SK-N-SH treated with all-trans-retinoic acid at 6 μM for 48 hours (cell line): ENCODE data around the gene CPNE2.

ENCODE experiments used
- ATAC-seq: fragments of 200-7000 bp; cut with Tn5 transposase; 3 replicates; pipeline ENCODE4 v1.9.1; 2020; ENCODE audit warnings: mild to moderate bottlenecking, moderate library complexity
- ARNTL ChIP-seq: fragments of 450-650 bp; formaldehyde crosslinking; IDR thresholded peaks from 2 replicates; pipeline ENCODE4 v1.5.0; 2020; ENCODE audit warnings: low read depth, mild to moderate bottlenecking, moderate library complexity, borderline replicate concordance
- BACH2 ChIP-seq: fragments of 250-450 bp; sonication (Bioruptor Pico); IDR thresholded peaks from 2 replicates; pipeline ENCODE4 v1.9.0; 2021; ENCODE audit warnings: mild to moderate bottlenecking, borderline replicate concordance
- CREB5 ChIP-seq: fragments of 250-450 bp; sonication (Bioruptor Pico); IDR thresholded peaks from 2 replicates; pipeline ENCODE4 v1.5.1; 2020; ENCODE audit warnings: low read depth, mild to moderate bottlenecking, moderate library complexity
- CSDC2 ChIP-seq: fragments of 250-450 bp; sonication (Bioruptor Pico); IDR thresholded peaks from 2 replicates; pipeline ENCODE4 v1.5.0; 2020; ENCODE audit warnings: mild to moderate bottlenecking, moderate library complexity
- ESRRG ChIP-seq: fragments of 250-450 bp; sonication (Bioruptor Pico); IDR thresholded peaks from 2 replicates; pipeline ENCODE4 v1.6.1; 2021; ENCODE audit warnings: mild to moderate bottlenecking
- GLIS3 ChIP-seq: fragments of 250-450 bp; sonication (Bioruptor Pico); IDR thresholded peaks from 2 replicates; pipeline ENCODE4 v1.5.0; 2020; ENCODE audit warnings: mild to moderate bottlenecking, moderate library complexity
- ISL1 ChIP-seq: fragments of 250-450 bp; sonication (Bioruptor Pico); IDR thresholded peaks from 2 replicates; pipeline ENCODE4 v2.1.2; 2022; ENCODE audit warnings: mild to moderate bottlenecking, moderate library complexity
- OSR1 ChIP-seq: fragments of 250-450 bp; sonication (Bioruptor Pico); IDR thresholded peaks from 2 replicates; pipeline ENCODE4 v1.8.0; 2022; ENCODE audit warnings: moderate library complexity, mild to moderate bottlenecking, inconsistent platforms
- PATZ1 ChIP-seq: fragments of 250-450 bp; sonication (Bioruptor Pico); IDR thresholded peaks from 2 replicates; pipeline ENCODE4 v1.8.0; 2020; ENCODE audit warnings: mild to moderate bottlenecking, moderate library complexity, borderline replicate concordance
- POU6F1 ChIP-seq: fragments of 250-450 bp; sonication (Bioruptor Pico); IDR thresholded peaks from 2 replicates; pipeline ENCODE4 v1.8.0; 2021; ENCODE audit warnings: low read depth, mild to moderate bottlenecking, moderate library complexity, borderline replicate concordance
- PPARA ChIP-seq: fragments of 250-450 bp; sonication (Bioruptor Pico); IDR thresholded peaks from 2 replicates; pipeline ENCODE4 v1.5.0; 2020; ENCODE audit warnings: mild to moderate bottlenecking, borderline replicate concordance
- RARB ChIP-seq: fragments of 250-450 bp; sonication (Bioruptor Pico); IDR thresholded peaks from 2 replicates; pipeline ENCODE4 v1.8.0; 2021; ENCODE audit warnings: mild to moderate bottlenecking, moderate library complexity
- SNAI2 ChIP-seq: fragments of 250-450 bp; sonication (Bioruptor Pico); IDR thresholded peaks from 2 replicates; pipeline ENCODE4 v1.5.0; 2020; ENCODE audit warnings: mild to moderate bottlenecking, moderate library complexity
- TCF4 ChIP-seq: fragments of 250-450 bp; sonication (Bioruptor Pico); IDR thresholded peaks from 2 replicates; pipeline ENCODE4 v1.8.0; 2021; ENCODE audit warnings: mild to moderate bottlenecking, moderate library complexity, borderline replicate concordance
- TOX ChIP-seq: fragments of 250-450 bp; sonication (Bioruptor Pico); IDR thresholded peaks from 2 replicates; pipeline ENCODE4 v1.8.0; 2021; ENCODE audit warnings: mild to moderate bottlenecking, moderate library complexity, borderline replicate concordance
- TSHZ2 ChIP-seq: fragments of 250-450 bp; sonication (Bioruptor Pico); IDR thresholded peaks from 2 replicates; pipeline ENCODE4 v1.5.0; 2020; ENCODE audit warnings: mild to moderate bottlenecking, moderate library complexity
- ZC3H10 ChIP-seq: fragments of 250-450 bp; sonication (Bioruptor Pico); IDR thresholded peaks from 2 replicates; pipeline ENCODE4 v1.5.1; 2021; ENCODE audit warnings: mild to moderate bottlenecking, moderate library complexity
- ZFP3 ChIP-seq: fragments of 250-450 bp; sonication (Bioruptor Pico); IDR thresholded peaks from 2 replicates; pipeline ENCODE4 v1.5.0; 2020; ENCODE audit warnings: mild to moderate bottlenecking, moderate library complexity
- ZFP30 ChIP-seq: fragments of 450-650 bp; formaldehyde crosslinking; IDR thresholded peaks from 2 replicates; pipeline ENCODE4 v1.5.0; 2022; ENCODE audit warnings: mild to moderate bottlenecking, moderate library complexity
- ZNF565 ChIP-seq: fragments of 450-650 bp; formaldehyde crosslinking; conservative IDR thresholded peaks from 2 replicates; pipeline ENCODE4 v1.5.0; 2020; ENCODE audit warnings: low read depth, mild to moderate bottlenecking, moderate library complexity
- ZNF70 ChIP-seq: fragments of 450-650 bp; formaldehyde crosslinking; IDR thresholded peaks from 2 replicates; pipeline ENCODE4 v1.5.0; 2020; ENCODE audit warnings: mild to moderate bottlenecking, moderate library complexity
- ZNF8 ChIP-seq: fragments of 450-650 bp; formaldehyde crosslinking; IDR thresholded peaks from 2 replicates; pipeline ENCODE4 v1.5.0; 2020; ENCODE audit warnings: mild to moderate bottlenecking, moderate library complexity
- TF ChIP-seq, protein P1 (sequence below): fragments of 250-450 bp; sonication (Bioruptor Pico); IDR thresholded peaks from 2 replicates; pipeline ENCODE4 v1.5.1; 2021; ENCODE audit warnings: mild to moderate bottlenecking, moderate library complexity

Gene CPNE2

DNA sequence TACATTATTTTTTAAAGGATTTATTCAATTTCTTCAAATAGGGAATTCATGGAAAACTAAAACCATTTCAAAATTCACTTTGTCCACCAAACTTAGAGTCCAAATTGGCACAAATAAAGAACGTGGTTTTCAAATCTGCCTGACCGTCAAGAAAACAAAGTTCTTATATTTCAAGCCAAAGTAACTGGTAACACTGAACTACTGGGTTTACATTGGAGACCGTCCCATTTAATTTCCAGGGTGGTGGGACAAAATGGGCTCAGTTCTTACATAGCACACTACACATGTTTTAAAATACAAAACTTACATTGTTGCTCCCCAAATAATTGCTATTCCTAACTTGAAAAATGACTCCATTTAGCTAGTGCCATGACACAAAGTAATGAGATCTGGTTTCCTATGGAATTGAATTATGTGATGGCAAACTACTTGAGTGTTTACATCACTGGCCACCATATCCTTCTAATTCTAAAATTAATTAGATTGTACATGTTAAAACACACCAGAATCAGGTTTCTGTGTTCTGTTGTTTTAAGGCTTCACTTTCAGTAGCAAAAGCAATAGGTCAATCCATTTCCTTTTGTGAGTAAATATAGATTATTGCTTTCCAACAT is 86.9 kb downstream of the CPNE2 start:
- 0 out of 2 replicates have a peak, but pooled peaks have one; percentile 32 for TF ChIP-seq ZNF70 (CRISPR knock-in tag)
- TF ChIP-seq CREB5 (CRISPR knock-in tag) = peak; percentile 52; the same call in 1 of the 2 replicates
- 0 out of 2 replicates have a peak, but pooled peaks have one; percentile 50 for TF ChIP-seq PATZ1 (CRISPR knock-in tag)
- no peak for TF ChIP-seq ZC3H10 (CRISPR knock-in tag)
- TF ChIP-seq CSDC2 (CRISPR knock-in tag) = no peak
- TF ChIP-seq ARNTL = no peak
- no peak for TF ChIP-seq PPARA (CRISPR knock-in tag)
- TF ChIP-seq TSHZ2 (CRISPR knock-in tag) = peak; percentile 90
- no peak for TF ChIP-seq ESRRG (CRISPR knock-in tag)
- TF ChIP-seq GLIS3 = 0 out of 2 replicates have a peak, but pooled peaks have one; percentile 47
- no peak for TF ChIP-seq SNAI2 (CRISPR knock-in tag)
- no peak for TF ChIP-seq ZNF565 (CRISPR knock-in tag)
- TF ChIP-seq, protein P1, sequence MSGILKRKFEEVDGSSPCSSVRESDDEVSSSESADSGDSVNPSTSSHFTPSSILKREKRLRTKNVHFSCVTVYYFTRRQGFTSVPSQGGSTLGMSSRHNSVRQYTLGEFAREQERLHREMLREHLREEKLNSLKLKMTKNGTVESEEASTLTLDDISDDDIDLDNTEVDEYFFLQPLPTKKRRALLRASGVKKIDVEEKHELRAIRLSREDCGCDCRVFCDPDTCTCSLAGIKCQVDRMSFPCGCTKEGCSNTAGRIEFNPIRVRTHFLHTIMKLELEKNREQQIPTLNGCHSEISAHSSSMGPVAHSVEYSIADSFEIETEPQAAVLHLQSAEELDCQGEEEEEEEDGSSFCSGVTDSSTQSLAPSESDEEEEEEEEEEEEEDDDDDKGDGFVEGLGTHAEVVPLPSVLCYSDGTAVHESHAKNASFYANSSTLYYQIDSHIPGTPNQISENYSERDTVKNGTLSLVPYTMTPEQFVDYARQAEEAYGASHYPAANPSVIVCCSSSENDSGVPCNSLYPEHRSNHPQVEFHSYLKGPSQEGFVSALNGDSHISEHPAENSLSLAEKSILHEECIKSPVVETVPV = peak; percentile 83; the same call in 1 of the 2 replicates
- TF ChIP-seq BACH2 = no peak
- TF ChIP-seq OSR1 = no peak
- no peak for TF ChIP-seq TOX (CRISPR knock-in tag)
- peak; percentile 93 for TF ChIP-seq TCF4 (CRISPR knock-in tag)
- peak; percentile 75 for TF ChIP-seq ISL1 (CRISPR knock-in tag)
- no peak for TF ChIP-seq RARB (CRISPR knock-in tag)
- 0 out of 2 replicates have a peak, but pooled peaks have one; percentile 22 for TF ChIP-seq ZFP3 (CRISPR knock-in tag)
- no peak for TF ChIP-seq POU6F1 (CRISPR knock-in tag)
- peak; percentile 16; the same call in 1 of the 2 replicates for TF ChIP-seq ZNF8 (CRISPR knock-in tag)
- TF ChIP-seq ZFP30 (CRISPR knock-in tag) = no peak
- TF ChIP-seq, all 23 proteins: peak for 10
- ATAC-seq = no peak; the same call in 2 of the 3 replicates

DNA sequence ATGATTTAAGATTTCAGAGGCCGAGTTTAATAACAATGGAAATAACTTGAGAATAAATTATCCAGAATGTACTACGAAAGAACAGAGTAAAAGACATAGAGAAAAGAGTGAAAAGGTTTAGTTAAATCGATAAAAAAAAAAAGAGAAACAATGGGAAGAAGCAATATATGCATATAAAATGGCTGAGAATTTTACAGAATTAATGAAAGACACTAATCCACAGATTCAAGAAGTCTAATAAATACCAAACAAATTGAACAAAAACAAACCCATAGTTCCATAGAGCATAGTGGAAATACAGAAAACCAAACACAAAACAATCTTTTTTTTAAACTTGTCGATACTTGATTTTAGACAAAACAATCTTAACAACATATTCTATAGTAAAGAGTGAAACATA is 91.7 kb downstream of the CPNE2 start:
- TF ChIP-seq, protein P1 = no peak
- TF ChIP-seq RARB (CRISPR knock-in tag) = no peak
- no peak for TF ChIP-seq PATZ1 (CRISPR knock-in tag)
- no peak for TF ChIP-seq ZNF565 (CRISPR knock-in tag)
- no peak for TF ChIP-seq ZFP30 (CRISPR knock-in tag)
- no peak for TF ChIP-seq ESRRG (CRISPR knock-in tag)
- no peak for TF ChIP-seq BACH2
- TF ChIP-seq TCF4 (CRISPR knock-in tag) = no peak
- TF ChIP-seq GLIS3 = no peak
- TF ChIP-seq CREB5 (CRISPR knock-in tag) = no peak

More for the DNA sequence above, 91.7 kb downstream of the CPNE2 start:
- ATAC-seq = no peak
